Pons (tissue), 1 donor: Measurements from ENCODE around the gene DEPDC4.
"Not testable (repeated sequence)": the region's sequence is repeated elsewhere in the genome, so short reads cannot be mapped to it uniquely, and the experiment has no call there.

Experiments
- DNase-seq: peaks from one replicate; pipeline ENCODE4 v3.0.0-alpha.2; 2016; ENCODE audit warnings: low spot score

The DEPDC4 gene

GRCh38 chr12:100263131-100263530 is 3.7 kb downstream of the DEPDC4 start:
- DNase-seq = no peak

GRCh38 chr12:100258127-100258526 is 8.8 kb downstream of the DEPDC4 start:
- no peak for DNase-seq

- no peak for DNase-seq
Measured at GRCh38 chr12:100254876-100255275, 12.0 kb downstream of the DEPDC4 start.

GRCh38 chr12:100253437-100253836 is 13.4 kb downstream of the DEPDC4 start:
- DNase-seq = no peak

- no peak for DNase-seq
Measured at GRCh38 chr12:100251917-100252316, 15.0 kb downstream of the DEPDC4 start.

GRCh38 chr12:100249941-100250340 is 16.9 kb downstream of the DEPDC4 start:
- no peak for DNase-seq

- no peak for DNase-seq
Measured at GRCh38 chr12:100248886-100249285, 18.0 kb downstream of the DEPDC4 start.

GRCh38 chr12:100247765-100248164 is 19.1 kb downstream of the DEPDC4 start:
- DNase-seq = no peak

- DNase-seq = no peak
Measured at GRCh38 chr12:100243137-100243536, 23.7 kb downstream of the DEPDC4 start.

GRCh38 chr12:100239589-100239988 is 27.3 kb downstream of the DEPDC4 start:
- DNase-seq = no peak

GRCh38 chr12:100238801-100239200 is 28.1 kb downstream of the DEPDC4 start:
- DNase-seq = no peak

- DNase-seq = peak; percentile 72
Measured at GRCh38 chr12:100234591-100235304, 32.1 kb downstream of the DEPDC4 start.

- DNase-seq = no peak
Measured at GRCh38 chr12:100234166-100234565, 32.7 kb downstream of the DEPDC4 start.

- not testable (repeated sequence) for DNase-seq
Measured at GRCh38 chr12:100231873-100232272, 35.0 kb downstream of the DEPDC4 start.

- no peak for DNase-seq
Measured at GRCh38 chr12:100229876-100230275, 37.0 kb downstream of the DEPDC4 start.

GRCh38 chr12:100229036-100229635 is 37.7 kb downstream of the DEPDC4 start:
- DNase-seq = no peak

GRCh38 chr12:100225491-100225890 is 41.4 kb downstream of the DEPDC4 start:
- no peak for DNase-seq

GRCh38 chr12:100222173-100222572 is 44.7 kb downstream of the DEPDC4 start:
- not testable (repeated sequence) for DNase-seq

- DNase-seq = no peak
Measured at GRCh38 chr12:100221523-100221922, 45.4 kb downstream of the DEPDC4 start.

GRCh38 chr12:100219328-100220109 is 47.4 kb downstream of the DEPDC4 start:
- no peak for DNase-seq

- DNase-seq = no peak
Measured at GRCh38 chr12:100216337-100216736, 50.5 kb downstream of the DEPDC4 start.

GRCh38 chr12:100215209-100215608 is 51.7 kb downstream of the DEPDC4 start:
- DNase-seq = no peak

GRCh38 chr12:100214518-100214917 is 52.4 kb downstream of the DEPDC4 start:
- no peak for DNase-seq
